NCI-H1105 (cell line): ENCODE data around the gene ACTR1B.
"Not testable (repeated sequence)": the region's sequence is repeated elsewhere in the genome, so short reads cannot be mapped to it uniquely, and the experiment has no call there.

Experiments
- DNase-seq: peaks from one replicate; lab custom pipeline; 2025; lab: John Stamatoyannopoulos, UW

Gene ACTR1B

GRCh38 chr2:97658691-97659157 is 5.1 kb downstream of the ACTR1B start:
- no peak for DNase-seq

- no peak for DNase-seq
Measured at GRCh38 chr2:97657986-97658690, 5.7 kb downstream of the ACTR1B start.

GRCh38 chr2:97656905-97657587 is 6.8 kb downstream of the ACTR1B start:
- DNase-seq, result no peak

- DNase-seq, result no peak
Measured at GRCh38 chr2:97656129-97656755, 7.6 kb downstream of the ACTR1B start.

- no peak for DNase-seq
Measured at GRCh38 chr2:97654791-97655190, 9.1 kb downstream of the ACTR1B start.

GRCh38 chr2:97654309-97654708 is 9.5 kb downstream of the ACTR1B start:
- no peak for DNase-seq

GRCh38 chr2:97653874-97654273 is 10.0 kb downstream of the ACTR1B start:
- no peak for DNase-seq

GRCh38 chr2:97653473-97653872 is 10.4 kb downstream of the ACTR1B start:
- no peak for DNase-seq

- DNase-seq, result no peak
Measured at GRCh38 chr2:97651114-97651513, 12.7 kb downstream of the ACTR1B start.

- no peak for DNase-seq
Measured at GRCh38 chr2:97646977-97647376, 16.9 kb downstream of the ACTR1B start.

GRCh38 chr2:97645695-97646629 is 17.9 kb downstream of the ACTR1B start, which contains the start of gene COX5B:
Gene COX5B (plus strand): TSS chr2:97646062. CDS start chr2:97646087, 25 bp downstream.
- peak; percentile 95 for DNase-seq

- no peak for DNase-seq
Measured at GRCh38 chr2:97645112-97645694, 18.6 kb downstream of the ACTR1B start.

GRCh38 chr2:97644023-97644717 is 19.7 kb downstream of the ACTR1B start:
- no peak for DNase-seq

- not testable (repeated sequence) for DNase-seq
Measured at GRCh38 chr2:97626049-97626430, 37.8 kb downstream of the ACTR1B start.

- DNase-seq, result not testable (repeated sequence)
Measured at GRCh38 chr2:97625354-97626048, 38.3 kb downstream of the ACTR1B start.

GRCh38 chr2:97622976-97623375 is 40.9 kb downstream of the ACTR1B start:
- not testable (repeated sequence) for DNase-seq

- not testable (repeated sequence) for DNase-seq
Measured at GRCh38 chr2:97620492-97620891, 43.4 kb downstream of the ACTR1B start.

- not testable (repeated sequence) for DNase-seq
Measured at GRCh38 chr2:97618939-97619827, 44.7 kb downstream of the ACTR1B start.

GRCh38 chr2:97617911-97618310 is 45.9 kb downstream of the ACTR1B start:
- DNase-seq, result no peak
